HepG2 (cell line): ENCODE data around the gene DNPH1. TPM values are rescaled to one million over a fixed set of nuclear protein-coding genes. Genes with fewer than 3 reads are reported as not detected.

ENCODE experiments used
- ARNTL ChIP-seq: sonication (generic); formaldehyde crosslinking; IDR thresholded peaks from 2 replicates; pipeline ENCODE4 v1.4.0; 2020; ENCODE audit warnings: mild to moderate bottlenecking, missing genetic modification reagents
- E2F2 ChIP-seq: sonication (generic); formaldehyde crosslinking; IDR thresholded peaks from 2 replicates; pipeline ENCODE4 v1.4.0; 2020; ENCODE audit warnings: missing genetic modification reagents, borderline replicate concordance
- EHMT2 ChIP-seq: fragments of 200-600 bp; sonication (generic); IDR thresholded peaks from 2 replicates; pipeline ENCODE4 v1.7.0; 2017; ENCODE audit warnings: antibody characterized with exemption, low read depth, low read length, borderline replicate concordance
- ESRRA ChIP-seq: sonication (generic); formaldehyde crosslinking; IDR thresholded peaks from 2 replicates; pipeline ENCODE4 v1.5.1; 2020; ENCODE audit warnings: mild to moderate bottlenecking, low read depth, missing genetic modification reagents
- FOXA3 ChIP-seq: IDR thresholded peaks from 2 replicates; pipeline ENCODE4 v1.6.1; 2016; ENCODE audit warnings: missing genetic modification reagents, missing compliant biosample characterization
- HBP1 ChIP-seq: IDR thresholded peaks from 2 replicates; pipeline ENCODE4 v1.6.1; 2016; ENCODE audit warnings: low read depth, control low read depth
- HES4 ChIP-seq: sonication (generic); formaldehyde crosslinking; IDR thresholded peaks from 2 replicates; pipeline ENCODE4 v1.9.0; 2021; ENCODE audit warnings: mild to moderate bottlenecking, missing genetic modification reagents, borderline replicate concordance
- IRF1 ChIP-seq: sonication (generic); formaldehyde crosslinking; IDR thresholded peaks from 2 replicates; pipeline ENCODE4 v1.4.0; 2020; ENCODE audit warnings: low read depth, mild to moderate bottlenecking, missing genetic modification reagents
- KAT2B ChIP-seq: fragments of 150-350 bp; IDR thresholded peaks from 2 replicates; pipeline ENCODE4 v1.6.1; 2014; ENCODE audit warnings: low read depth, low read length, borderline replicate concordance
- KAT7 ChIP-seq: IDR thresholded peaks from 2 replicates; pipeline ENCODE4 v1.6.1; 2018; ENCODE audit warnings: borderline replicate concordance, missing compliant biosample characterization
- SIN3B ChIP-seq: fragments of 150-350 bp; IDR thresholded peaks from 2 replicates; pipeline ENCODE4 v1.6.1; 2014; ENCODE audit warnings: low read length
- SMARCE1 ChIP-seq: fragments of 450-650 bp; IDR thresholded peaks from 2 replicates; pipeline ENCODE4 v1.6.1; 2017; ENCODE audit warnings: borderline replicate concordance
- ZBTB2 ChIP-seq: sonication (generic); formaldehyde crosslinking; IDR thresholded peaks from 2 replicates; pipeline ENCODE4 v1.8.0; 2022; ENCODE audit warnings: low read depth, missing genetic modification reagents
- ZBTB20 ChIP-seq: sonication (generic); formaldehyde crosslinking; IDR thresholded peaks from 2 replicates; pipeline ENCODE4 v1.8.1; 2023; ENCODE audit warnings: missing genetic modification reagents, low read depth, mild to moderate bottlenecking, borderline replicate concordance
- ZNF225 ChIP-seq: sonication (generic); formaldehyde crosslinking; IDR thresholded peaks from 2 replicates; pipeline ENCODE4 v1.4.0; 2020; ENCODE audit warnings: mild to moderate bottlenecking, missing genetic modification reagents
- ZNF232 ChIP-seq: sonication (generic); formaldehyde crosslinking; IDR thresholded peaks from 2 replicates; pipeline ENCODE4 v1.4.0; 2020; ENCODE audit warnings: missing genetic modification reagents, borderline replicate concordance
- ZNF543 ChIP-seq: sonication (generic); formaldehyde crosslinking; IDR thresholded peaks from 2 replicates; pipeline ENCODE4 v1.4.0; 2020; ENCODE audit warnings: mild to moderate bottlenecking, missing genetic modification reagents
- ZNF713 ChIP-seq: sonication (generic); formaldehyde crosslinking; IDR thresholded peaks from 2 replicates; pipeline ENCODE4 v1.4.0; 2020; ENCODE audit warnings: mild to moderate bottlenecking, missing genetic modification reagents
- ZNF768 ChIP-seq: sonication (generic); formaldehyde crosslinking; IDR thresholded peaks from 2 replicates; pipeline ENCODE4 v1.4.0; 2020; ENCODE audit warnings: missing genetic modification reagents
- polyA plus RNA-seq, 8 experiments: library from polyadenylated mRNA; depleted of rRNA in 3 of 8; stranded (reverse) in 7 of 8; unstranded in 1 of 8; fragments of >200 nt; fragmentation: Illumina TruSeq in 4 of 8; extraction: Trizol in 4 of 8; gene quantifications; 2 replicates each; pipeline versions ENCODE4 v1.2.1 to v1.2.3, GENCODE V29; 2011 to 2016; ENCODE audit warnings: low read depth in 4 of 8, missing spikeins in 1 of 8, mixed read lengths in 1 of 8; ENCODE audit not compliant: insufficient read depth in 1 of 8
- total RNA-seq, 5 experiments: library from RNA; depleted of rRNA; stranded (reverse); fragments of >200 nt; fragmentation: Illumina TruSeq; extraction: Trizol; gene quantifications; 2 replicates each; pipeline ENCODE4 v1.2.3, GENCODE V29; 2016; ENCODE audit warnings: low read depth in 1 of 5
- TF ChIP-seq, protein P1 (sequence below): sonication (generic); formaldehyde crosslinking; IDR thresholded peaks from 2 replicates; pipeline ENCODE4 v1.4.0; 2020; ENCODE audit warnings: missing genetic modification reagents

DNPH1 gene
- total and polyA plus RNA-seq, 2 of the 13 experiments (the other 11 are each of a cell fraction or from before 2014, with no cell fraction given) = 56.5 to 75.1 TPM

GRCh38 chr6:43267619-43268354, 38.5 kb upstream of the DNPH1 start (continued):
- TF ChIP-seq EHMT2 = no peak; the same call in 1 of the 2 replicates
- TF ChIP-seq ZNF543 (CRISPR knock-in tag) = peak; percentile 91
- peak; percentile 100 for TF ChIP-seq ZNF713 (CRISPR knock-in tag)
- TF ChIP-seq KAT7 (CRISPR knock-in tag) = peak; percentile 94
- peak; percentile 61; the same call in 1 of the 2 replicates for TF ChIP-seq HES4 (CRISPR knock-in tag)
- peak; percentile 96 for TF ChIP-seq HBP1 (CRISPR knock-in tag)
- no peak for TF ChIP-seq IRF1
- TF ChIP-seq ZNF232 (CRISPR knock-in tag) = peak; percentile 96
- TF ChIP-seq ZBTB2 (CRISPR knock-in tag) = peak; percentile 91
- peak; percentile 99 for TF ChIP-seq ZNF225
- peak; percentile 100 for TF ChIP-seq ARNTL (CRISPR knock-in tag)
- peak; percentile 99 for TF ChIP-seq ZBTB20 (CRISPR knock-in tag)
- TF ChIP-seq KAT2B = no peak
- peak; percentile 100 for TF ChIP-seq ESRRA (CRISPR knock-in tag)
- peak; percentile 100 for TF ChIP-seq FOXA3 (CRISPR knock-in tag)
- TF ChIP-seq ZNF768 (CRISPR knock-in tag) = peak; percentile 91
- no peak for TF ChIP-seq SMARCE1
- TF ChIP-seq, protein P1, sequence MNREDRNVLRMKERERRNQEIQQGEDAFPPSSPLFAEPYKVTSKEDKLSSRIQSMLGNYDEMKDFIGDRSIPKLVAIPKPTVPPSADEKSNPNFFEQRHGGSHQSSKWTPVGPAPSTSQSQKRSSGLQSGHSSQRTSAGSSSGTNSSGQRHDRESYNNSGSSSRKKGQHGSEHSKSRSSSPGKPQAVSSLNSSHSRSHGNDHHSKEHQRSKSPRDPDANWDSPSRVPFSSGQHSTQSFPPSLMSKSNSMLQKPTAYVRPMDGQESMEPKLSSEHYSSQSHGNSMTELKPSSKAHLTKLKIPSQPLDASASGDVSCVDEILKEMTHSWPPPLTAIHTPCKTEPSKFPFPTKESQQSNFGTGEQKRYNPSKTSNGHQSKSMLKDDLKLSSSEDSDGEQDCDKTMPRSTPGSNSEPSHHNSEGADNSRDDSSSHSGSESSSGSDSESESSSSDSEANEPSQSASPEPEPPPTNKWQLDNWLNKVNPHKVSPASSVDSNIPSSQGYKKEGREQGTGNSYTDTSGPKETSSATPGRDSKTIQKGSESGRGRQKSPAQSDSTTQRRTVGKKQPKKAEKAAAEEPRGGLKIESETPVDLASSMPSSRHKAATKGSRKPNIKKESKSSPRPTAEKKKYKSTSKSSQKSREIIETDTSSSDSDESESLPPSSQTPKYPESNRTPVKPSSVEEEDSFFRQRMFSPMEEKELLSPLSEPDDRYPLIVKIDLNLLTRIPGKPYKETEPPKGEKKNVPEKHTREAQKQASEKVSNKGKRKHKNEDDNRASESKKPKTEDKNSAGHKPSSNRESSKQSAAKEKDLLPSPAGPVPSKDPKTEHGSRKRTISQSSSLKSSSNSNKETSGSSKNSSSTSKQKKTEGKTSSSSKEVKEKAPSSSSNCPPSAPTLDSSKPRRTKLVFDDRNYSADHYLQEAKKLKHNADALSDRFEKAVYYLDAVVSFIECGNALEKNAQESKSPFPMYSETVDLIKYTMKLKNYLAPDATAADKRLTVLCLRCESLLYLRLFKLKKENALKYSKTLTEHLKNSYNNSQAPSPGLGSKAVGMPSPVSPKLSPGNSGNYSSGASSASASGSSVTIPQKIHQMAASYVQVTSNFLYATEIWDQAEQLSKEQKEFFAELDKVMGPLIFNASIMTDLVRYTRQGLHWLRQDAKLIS (CRISPR knock-in tag) = peak; percentile 89; the same call in 1 of the 2 replicates
- TF ChIP-seq E2F2 = no peak
- TF ChIP-seq SIN3B = no peak
